ENCODE measurements around the gene UMODL1.

DNA sequence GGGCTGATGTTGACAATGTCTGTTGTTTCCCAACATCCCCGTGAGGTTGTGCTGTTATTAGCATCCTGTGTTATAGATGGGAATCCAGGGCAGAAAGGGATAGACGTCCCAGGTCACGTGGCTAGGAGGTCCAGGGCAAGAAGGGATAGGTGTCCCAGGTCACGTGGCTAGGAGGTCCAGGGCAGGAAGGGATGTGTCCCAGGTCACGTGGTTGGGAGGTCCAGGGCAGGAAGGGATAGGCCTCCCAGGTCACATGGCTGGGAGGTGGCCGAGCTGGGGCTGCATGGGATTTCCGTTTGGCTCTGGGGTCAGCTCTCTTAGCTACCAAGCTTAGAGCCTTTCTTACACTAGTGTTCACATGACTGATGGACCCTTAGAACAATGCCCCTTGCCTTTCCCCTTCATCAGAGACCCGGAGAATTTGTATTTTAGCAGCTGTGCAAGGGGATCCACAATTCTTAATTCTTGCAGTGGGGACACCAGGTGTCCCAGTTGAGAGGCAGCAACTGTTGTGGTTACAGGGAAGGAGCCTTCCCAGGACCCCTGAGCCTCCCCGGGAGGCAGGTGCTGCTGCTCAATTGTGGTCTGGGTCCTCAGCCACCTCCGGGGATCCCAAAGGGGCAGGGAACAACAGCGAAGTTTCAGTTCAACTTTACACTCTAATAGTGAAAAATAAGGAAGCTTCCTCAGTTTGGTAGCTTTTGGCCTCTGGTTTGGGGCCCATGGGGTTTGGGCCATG, 69.2 kb downstream of the UMODL1 start:
- no peak for TF ChIP-seq ZNF121 (CRISPR knock-in tag; IDR thresholded peaks at IDR 0.05)
- no peak for TF ChIP-seq ATF2 (CRISPR knock-in tag; IDR thresholded peaks at IDR 0.05)
- TF ChIP-seq TARDBP (CRISPR knock-in tag; IDR thresholded peaks at IDR 0.05): no peak
- TF ChIP-seq ZUFSP (CRISPR knock-in tag; IDR thresholded peaks at IDR 0.05; ENCODE audit: borderline replicate concordance): no peak
- TF ChIP-seq CEBPB (IDR thresholded peaks at IDR 0.05; ENCODE audit: borderline replicate concordance, low read depth, low read length): no peak
- TF ChIP-seq EZH2 (conservative IDR thresholded peaks at IDR 0.05; ENCODE audit: low read depth, low read length): no peak
- no peak for TF ChIP-seq SP2 (CRISPR knock-in tag; IDR thresholded peaks at IDR 0.05)
